WTC11 (cell line): ENCODE results near the gene FOXP4. TPM values are rescaled to one million over a fixed set of nuclear protein-coding genes. Genes with fewer than 3 reads are reported as not detected.

Experiments used
- ATAC-seq: fragments of 200-7000 bp; cut with Tn5 transposase; 2 replicates; pipeline ENCODE4 v1.10.0; 2021; ENCODE audit warnings: mild to moderate bottlenecking, moderate library complexity
- CTCF ChIA-PET: fragments of 300-600 bp; sonication (Branson Sonifier 250); formaldehyde crosslinking; loops from one replicate; lab custom pipeline; 2021; ENCODE audit warnings: antibody characterized with exemption; lab: Charles Lee
- POLR2A ChIA-PET: fragments of 350-600 bp; sonication (Branson Sonifier 250); formaldehyde crosslinking; loops from one replicate; lab custom pipeline; 2021; ENCODE audit warnings: antibody characterized with exemption; lab: Charles Lee
- DNase-seq: peaks from one replicate; pipeline ENCODE4 v3.0.0; 2021; ENCODE audit warnings: low spot score
- H3K27ac Mint-ChIP-seq: 2 replicates; pipeline ENCODE4 v1.8.0; 2021; ENCODE audit warnings: mixed read lengths
- H3K27me3 Mint-ChIP-seq: 2 replicates; pipeline ENCODE4 v1.8.0; 2021; ENCODE audit warnings: low read depth, mild to moderate bottlenecking, moderate library complexity, mixed read lengths
- H3K36me3 Mint-ChIP-seq: 2 replicates; pipeline ENCODE4 v1.8.0; 2021; ENCODE audit warnings: mixed read lengths
- H3K4me1 Mint-ChIP-seq: 2 replicates; pipeline ENCODE4 v1.8.0; 2022; ENCODE audit warnings: mixed read lengths
- H3K4me3 Mint-ChIP-seq: 2 replicates; pipeline ENCODE4 v1.8.0; 2021; ENCODE audit warnings: mild to moderate bottlenecking, moderate library complexity, mixed read lengths
- H3K9me3 Mint-ChIP-seq: 2 replicates; pipeline ENCODE4 v1.8.0; 2021; ENCODE audit warnings: mixed read lengths
- ATF1 ChIP-seq: sonication (generic); formaldehyde crosslinking; IDR thresholded peaks from 2 replicates; pipeline ENCODE4 v1.8.1; 2023; ENCODE audit warnings: mild to moderate bottlenecking, moderate library complexity, missing genetic modification reagents
- CBFB ChIP-seq: sonication (generic); formaldehyde crosslinking; IDR thresholded peaks from 2 replicates; pipeline ENCODE4 v1.8.1; 2022; ENCODE audit warnings: mild to moderate bottlenecking, low read depth, missing genetic modification reagents
- CREB1 ChIP-seq: sonication (generic); formaldehyde crosslinking; IDR thresholded peaks from 2 replicates; pipeline ENCODE4 v1.8.0; 2023; ENCODE audit warnings: mild to moderate bottlenecking, missing genetic modification reagents
- FOXK1 ChIP-seq: sonication (generic); formaldehyde crosslinking; IDR thresholded peaks from 2 replicates; pipeline ENCODE4 v1.8.0; 2022; ENCODE audit warnings: mild to moderate bottlenecking, moderate library complexity, missing genetic modification reagents
- FOXP1 ChIP-seq: sonication (generic); formaldehyde crosslinking; IDR thresholded peaks from 2 replicates; pipeline ENCODE4 v1.8.0; 2022; ENCODE audit warnings: missing genetic modification reagents, mild to moderate bottlenecking, moderate library complexity, borderline replicate concordance
- GABPB1 ChIP-seq: sonication (generic); formaldehyde crosslinking; IDR thresholded peaks from 2 replicates; pipeline ENCODE4 v1.8.1; 2023; ENCODE audit warnings: mild to moderate bottlenecking, missing genetic modification reagents
- GTF2I ChIP-seq: fragments of 250-450 bp; sonication (Bioruptor Pico); conservative IDR thresholded peaks from 2 replicates; pipeline ENCODE4 v1.4.0; 2021; ENCODE audit warnings: mild to moderate bottlenecking
- IRF2 ChIP-seq: sonication (generic); formaldehyde crosslinking; IDR thresholded peaks from 2 replicates; pipeline ENCODE4 v1.8.0; 2022; ENCODE audit warnings: low read depth, missing genetic modification reagents, borderline replicate concordance
- KAT7 ChIP-seq: sonication (generic); formaldehyde crosslinking; IDR thresholded peaks from 2 replicates; pipeline ENCODE4 v1.8.1; 2023; ENCODE audit warnings: missing genetic modification reagents, mild to moderate bottlenecking, borderline replicate concordance
- MXD4 ChIP-seq: fragments of 250-450 bp; sonication (Bioruptor Pico); IDR thresholded peaks from 2 replicates; pipeline ENCODE4 v1.8.0; 2021; ENCODE audit warnings: mild to moderate bottlenecking, moderate library complexity, borderline replicate concordance
- MYBL2 ChIP-seq: sonication (generic); formaldehyde crosslinking; IDR thresholded peaks from 2 replicates; pipeline ENCODE4 v1.8.1; 2023; ENCODE audit warnings: mild to moderate bottlenecking, moderate library complexity, missing genetic modification reagents
- NR2C2 ChIP-seq: sonication (generic); formaldehyde crosslinking; IDR thresholded peaks from 2 replicates; pipeline ENCODE4 v1.8.0; 2022; ENCODE audit warnings: mild to moderate bottlenecking, missing genetic modification reagents
- OVOL2 ChIP-seq: fragments of 250-450 bp; sonication (Bioruptor Pico); IDR thresholded peaks from 2 replicates; pipeline ENCODE4 v1.9.0; 2021; ENCODE audit warnings: mild to moderate bottlenecking, borderline replicate concordance
- PREB ChIP-seq: sonication (generic); formaldehyde crosslinking; IDR thresholded peaks from 2 replicates; pipeline ENCODE4 v1.8.1; 2022; ENCODE audit warnings: mild to moderate bottlenecking, missing genetic modification reagents, moderate library complexity, borderline replicate concordance
- SMAD3 ChIP-seq: sonication (generic); formaldehyde crosslinking; IDR thresholded peaks from 2 replicates; pipeline ENCODE4 v1.8.0; 2022; ENCODE audit warnings: missing genetic modification reagents, mild to moderate bottlenecking, borderline replicate concordance
- SOX15 ChIP-seq: fragments of 250-450 bp; sonication (Bioruptor Pico); IDR thresholded peaks from 2 replicates; pipeline ENCODE4 v1.9.0; 2021; ENCODE audit warnings: mild to moderate bottlenecking
- SP1 ChIP-seq: sonication (generic); formaldehyde crosslinking; conservative IDR thresholded peaks from 2 replicates; pipeline ENCODE4 v1.8.1; 2022; ENCODE audit warnings: missing genetic modification reagents
- TEAD1 ChIP-seq: sonication (generic); formaldehyde crosslinking; IDR thresholded peaks from 2 replicates; pipeline ENCODE4 v1.8.0; 2022; ENCODE audit warnings: mild to moderate bottlenecking, missing genetic modification reagents
- TP53 ChIP-seq: sonication (generic); formaldehyde crosslinking; IDR thresholded peaks from 2 replicates; pipeline ENCODE4 v1.8.1; 2023; ENCODE audit warnings: mild to moderate bottlenecking, missing genetic modification reagents
- ZNF138 ChIP-seq: sonication (generic); formaldehyde crosslinking; conservative IDR thresholded peaks from 2 replicates; pipeline ENCODE4 v1.8.1; 2022; ENCODE audit warnings: mild to moderate bottlenecking, moderate library complexity, missing genetic modification reagents
- ZNF281 ChIP-seq: sonication (generic); formaldehyde crosslinking; IDR thresholded peaks from 2 replicates; pipeline ENCODE4 v1.8.0; 2023; ENCODE audit warnings: mild to moderate bottlenecking, missing genetic modification reagents
- total RNA-seq: library from RNA; stranded (reverse); gene quantifications from 3 replicates; pipeline ENCODE4 v1.2.3, GENCODE V29; 2021
- TF ChIP-seq, protein P1 (sequence below): fragments of 250-450 bp; sonication (Bioruptor Pico); conservative IDR thresholded peaks from 2 replicates; pipeline ENCODE4 v1.9.0; 2021; ENCODE audit warnings: mild to moderate bottlenecking

FOXP4 gene
- total RNA-seq, 1 experiment from 2014 or later, result 36.6 TPM

- no peak for TF ChIP-seq TEAD1 (CRISPR knock-in tag)
- TF ChIP-seq GABPB1 (CRISPR knock-in tag), result no peak
These were observed 22.1 kb upstream of the FOXP4 start (continued) for GRCh38 chr6:41523915-41524633.

- ChIA-PET POLR2A (no interaction called here), CTCF (interaction anchor here (0.6 kb wide), 1 partner anchor 612 kb away, joined by 3 read pairs; no protein-coding TSS in a partner anchor)
- ATAC-seq (no peak), DNase-seq (no peak)
- peaks cover 29% of the 10 kb centered on the region for H3K4me1 Mint-ChIP-seq
- no peaks in the 10 kb centered on the region for H3K36me3 Mint-ChIP-seq
- H3K9me3 Mint-ChIP-seq, result no peaks in the 10 kb centered on the region
- no peak overlapping the region for H3K4me3 Mint-ChIP-seq
- TF ChIP-seq SOX15 (CRISPR knock-in tag) (no peak), IRF2 (no peak), CREB1 (no peak), KAT7 (CRISPR knock-in tag) (no peak), ATF1 (CRISPR knock-in tag) (no peak), SP1 (no peak), GTF2I (CRISPR knock-in tag) (no peak), NR2C2 (CRISPR knock-in tag) (no peak), PREB (no peak), OVOL2 (no peak), ZNF281 (CRISPR knock-in tag) (no peak), MYBL2 (no peak), TP53 (no peak), FOXK1 (CRISPR knock-in tag) (no peak), MXD4 (CRISPR knock-in tag) (no peak), SMAD3 (CRISPR knock-in tag) (no peak), ZNF138 (CRISPR knock-in tag) (no peak), FOXP1 (no peak), CBFB (no peak)
- TF ChIP-seq, protein P1, sequence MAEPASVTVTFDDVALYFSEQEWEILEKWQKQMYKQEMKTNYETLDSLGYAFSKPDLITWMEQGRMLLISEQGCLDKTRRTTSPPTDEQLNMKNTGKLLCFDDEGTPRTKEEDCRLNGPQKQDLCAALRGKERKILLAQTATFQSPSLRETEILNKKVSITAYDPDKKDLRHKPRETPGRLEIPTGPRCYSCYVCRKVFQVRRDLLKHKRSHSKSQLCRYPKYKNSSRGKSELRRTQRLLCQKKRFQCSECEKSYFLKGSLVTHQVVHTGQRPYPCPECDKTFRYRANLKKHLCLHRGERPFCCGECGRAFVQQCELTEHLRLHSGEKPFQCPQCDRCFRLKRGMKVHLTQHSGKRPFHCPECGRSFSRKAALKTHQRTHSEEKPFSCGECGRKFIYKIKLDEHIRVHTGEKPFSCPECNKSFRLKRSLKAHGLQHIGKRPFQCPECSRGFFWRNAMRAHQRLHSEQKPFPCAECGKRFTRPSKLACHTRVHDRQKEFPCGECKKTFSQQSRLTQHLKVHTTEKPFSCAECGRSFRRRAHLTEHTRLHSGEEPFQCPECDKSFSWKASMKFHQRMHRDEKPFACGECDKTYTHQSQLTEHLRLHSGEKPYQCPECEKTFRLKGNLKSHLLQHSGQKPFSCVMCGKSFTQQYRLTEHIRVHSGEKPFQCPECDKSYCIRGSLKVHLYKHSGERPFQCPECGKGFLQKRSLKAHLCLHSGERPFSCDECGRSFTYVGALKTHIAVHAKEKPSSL, result no peak
- H3K27me3 Mint-ChIP-seq, result peaks cover 40% of the 10 kb centered on the region
- H3K27ac Mint-ChIP-seq, result no peak overlapping the region
These were observed 21.6 kb upstream of the FOXP4 start for GRCh38 chr6:41524634-41525011.
